Measurements from ENCODE around the gene MAL. TPM values are rescaled to one million over a fixed set of nuclear protein-coding genes. Genes with fewer than 3 reads are reported as not detected.

MAL gene
- total RNA-seq, 1 donor from 2014 or later: 19.2 TPM

GRCh38 chr2:95048825-95049682 is 23.5 kb downstream of the MAL start:
- no peak for DNase-seq (ENCODE audit: low spot score)

- no peak for DNase-seq (ENCODE audit: low spot score)
Measured at GRCh38 chr2:95049683-95049955, 24.1 kb downstream of the MAL start.

GRCh38 chr2:95049961-95050360 is 24.5 kb downstream of the MAL start:
- no peak for DNase-seq (ENCODE audit: low spot score)

GRCh38 chr2:95050385-95051300 is 25.1 kb downstream of the MAL start:
- no peak for DNase-seq (ENCODE audit: low spot score)

- DNase-seq (ENCODE audit: low spot score): no peak
Measured at GRCh38 chr2:95051626-95052025, 26.1 kb downstream of the MAL start.

GRCh38 chr2:95052307-95052706 is 26.8 kb downstream of the MAL start:
- DNase-seq (ENCODE audit: low spot score): no peak

GRCh38 chr2:95052804-95053479 is 27.4 kb downstream of the MAL start:
- DNase-seq (ENCODE audit: low spot score): no peak

GRCh38 chr2:95053543-95053942 is 28.0 kb downstream of the MAL start:
- DNase-seq (ENCODE audit: low spot score): no peak

- no peak for DNase-seq (ENCODE audit: low spot score)
Measured at GRCh38 chr2:95054016-95054415, 28.5 kb downstream of the MAL start.

GRCh38 chr2:95055262-95055661 is 29.8 kb downstream of the MAL start:
- DNase-seq (ENCODE audit: low spot score): no peak

GRCh38 chr2:95056044-95056443 is 30.5 kb downstream of the MAL start:
- no peak for DNase-seq (ENCODE audit: low spot score)

- DNase-seq (ENCODE audit: low spot score): no peak
Measured at GRCh38 chr2:95056461-95057459, 31.3 kb downstream of the MAL start.

- no peak for DNase-seq (ENCODE audit: low spot score)
Measured at GRCh38 chr2:95057535-95058370, 32.2 kb downstream of the MAL start.

GRCh38 chr2:95058466-95058988 is 33.0 kb downstream of the MAL start:
- no peak for DNase-seq (ENCODE audit: low spot score)

- no peak for DNase-seq (ENCODE audit: low spot score)
Measured at GRCh38 chr2:95058989-95059641, 33.6 kb downstream of the MAL start.

- no peak for DNase-seq (ENCODE audit: low spot score)
Measured at GRCh38 chr2:95059656-95060370, 34.3 kb downstream of the MAL start.

- DNase-seq (ENCODE audit: low spot score): no peak
Measured at GRCh38 chr2:95060446-95061118, 35.1 kb downstream of the MAL start.

GRCh38 chr2:95061119-95061512 is 35.6 kb downstream of the MAL start:
- no peak for DNase-seq (ENCODE audit: low spot score)

Measured in ureter (tissue), 1 donor.